ENCODE measurements around the gene SLC16A7. TPM values are rescaled to one million over a fixed set of nuclear protein-coding genes. Genes with fewer than 3 reads are reported as not detected.

Gene SLC16A7
- polyA plus RNA-seq, 1 of the 3 experiments (the other 2 are of a cell fraction), result not detected

DNA sequence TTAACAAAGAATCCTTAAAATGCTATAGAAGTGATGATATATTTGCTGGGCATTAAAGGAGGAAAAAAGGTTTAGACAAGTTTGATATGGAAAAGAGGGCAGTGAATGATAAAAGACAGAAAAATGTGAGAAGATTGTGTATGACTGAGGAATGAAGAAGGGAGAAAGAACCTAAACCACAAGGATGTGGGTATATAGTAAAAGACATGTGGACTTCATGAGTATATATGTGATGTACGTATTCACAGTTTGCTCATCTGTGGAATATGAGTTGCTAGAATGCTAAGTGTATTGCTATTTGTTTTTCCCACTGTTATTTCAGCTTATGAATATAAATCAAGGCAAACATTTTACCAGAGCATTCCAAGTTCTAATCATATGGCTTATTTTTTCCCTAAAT is 2.1 kb upstream of the SLC16A7 start:
- Histone ChIP-seq H3K4me3 (ENCODE audit: low read depth in 2 of 2, low read length in 1 of 2) (no peak overlapping the region), H3K36me3 (replicated peaks in 1 of 2; ENCODE audit: control insufficient read depth in 1 of 2, insufficient read depth in 2 of 2, low read length in 1 of 2) (no peaks in the 10 kb centered on the region), H3K4me1 (ENCODE audit: control insufficient read depth in 1 of 2, insufficient read depth in 2 of 2, low read depth in 1 of 2, low read length in 1 of 2) (peaks cover 5% of the 10 kb centered on the region in 2 experiments; a peak in 3 of 4 replicates), H3K9me2 (0 out of 2 replicates have a peak, but pooled peaks cover 3% of the 10 kb centered on the region), H3K79me2 (ENCODE audit: insufficient read depth) (no peaks in the 10 kb centered on the region), H3K9me3 (peaks cover 3% of the 10 kb centered on the region; the same call in 1 of the 2 replicates), H3K27ac (ENCODE audit: low read depth in 2 of 2, low read length in 1 of 2) (no peak overlapping the region), H4K20me1 (ENCODE audit: insufficient read depth) (no peaks in the 10 kb centered on the region), H3F3A (replicated peaks; ENCODE audit: insufficient read depth) (peaks cover 5% of the 10 kb centered on the region), H3K4me2 (no peak overlapping the region), H3K27me3 (ENCODE audit: insufficient read depth) (peaks cover 21% of the 10 kb centered on the region; the same call in 1 of the 2 replicates), H3K9ac (no peak overlapping the region), H2AFZ (ENCODE audit: low read depth) (no peak overlapping the region)
- ChIA-PET CTCF (no interaction called here), POLR2A (no interaction called here)
- DNase-seq, result no peak
- 6% methylated on average over 1 of the region's 1 CpG for whole genome bisulfite sequencing (ENCODE audit: low lambda C conversion rate)
- no peak for TF ChIP-seq RCOR1 (IDR thresholded peaks at IDR 0.05; ENCODE audit: low read length)
- TF ChIP-seq JUND (IDR thresholded peaks at IDR 0.05), result no peak
- TF ChIP-seq POLR2AphosphoS5 (IDR thresholded peaks at IDR 0.05; ENCODE audit: low read depth, low read length), result no peak
- TF ChIP-seq, protein P1, sequence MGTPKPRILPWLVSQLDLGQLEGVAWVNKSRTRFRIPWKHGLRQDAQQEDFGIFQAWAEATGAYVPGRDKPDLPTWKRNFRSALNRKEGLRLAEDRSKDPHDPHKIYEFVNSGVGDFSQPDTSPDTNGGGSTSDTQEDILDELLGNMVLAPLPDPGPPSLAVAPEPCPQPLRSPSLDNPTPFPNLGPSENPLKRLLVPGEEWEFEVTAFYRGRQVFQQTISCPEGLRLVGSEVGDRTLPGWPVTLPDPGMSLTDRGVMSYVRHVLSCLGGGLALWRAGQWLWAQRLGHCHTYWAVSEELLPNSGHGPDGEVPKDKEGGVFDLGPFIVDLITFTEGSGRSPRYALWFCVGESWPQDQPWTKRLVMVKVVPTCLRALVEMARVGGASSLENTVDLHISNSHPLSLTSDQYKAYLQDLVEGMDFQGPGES (IDR thresholded peaks at IDR 0.05; ENCODE audit: low read depth, low read length), result no peak
- no peak for TF ChIP-seq TCF12 (IDR thresholded peaks at IDR 0.05)
- no peak for TF ChIP-seq RAD21 (IDR thresholded peaks at IDR 0.05; ENCODE audit: low read length)
- TF ChIP-seq TAF1 (IDR thresholded peaks at IDR 0.05; ENCODE audit: borderline replicate concordance, low read depth, low read length), result no peak
- no peak for TF ChIP-seq USF1 (IDR thresholded peaks at IDR 0.05; ENCODE audit: borderline replicate concordance, low read depth)
- no peak for TF ChIP-seq EP300 (IDR thresholded peaks at IDR 0.05; ENCODE audit: borderline replicate concordance in 1 of 2, low read depth in 1 of 2, low read length in 1 of 2)
- no peak for TF ChIP-seq GABPA (IDR thresholded peaks at IDR 0.05; ENCODE audit: low read depth)
- no peak for TF ChIP-seq EZH2phosphoT487 (IDR thresholded peaks at IDR 0.05; ENCODE audit: borderline replicate concordance, low read depth)
- no peak for TF ChIP-seq ZBTB33 (IDR thresholded peaks at IDR 0.05; ENCODE audit: borderline replicate concordance, low read depth)
- TF ChIP-seq CHD2 (IDR thresholded peaks at IDR 0.05; ENCODE audit: low read length, partially characterized antibody), result no peak
- TF ChIP-seq USF2 (IDR thresholded peaks at IDR 0.05; ENCODE audit: borderline replicate concordance, low read depth, low read length), result no peak
- no peak for TF ChIP-seq RXRA (IDR thresholded peaks at IDR 0.05; ENCODE audit: borderline replicate concordance, low read depth)
- TF ChIP-seq ELF1 (IDR thresholded peaks at IDR 0.05), result no peak
- TF ChIP-seq NRF1 (IDR thresholded peaks at IDR 0.05; ENCODE audit: low read depth, low read length), result no peak
- TF ChIP-seq REST (IDR thresholded peaks at IDR 0.05; ENCODE audit: low read depth, low read length), result no peak

Data from SK-N-SH (cell line).